Measurements from ENCODE around the gene TBX3.

- TF ChIP-seq CTCF (IDR thresholded peaks at IDR 0.05; ENCODE audit: poor library complexity, severe bottlenecking) (peak; percentile 81), RAD21 (conservative IDR thresholded peaks at IDR 0.05) (peak; percentile 88), POLR2AphosphoS5 (IDR thresholded peaks at IDR 0.05) (no peak), MXI1 (conservative IDR thresholded peaks at IDR 0.05; ENCODE audit: poor library complexity, severe bottlenecking) (no peak), EZH2 (IDR thresholded peaks at IDR 0.05; ENCODE audit: borderline replicate concordance, insufficient read depth, low read length, poor library complexity, severe bottlenecking) (no peak), EP300 (conservative IDR thresholded peaks at IDR 0.05; ENCODE audit: poor library complexity, severe bottlenecking) (no peak), TAF1 (IDR thresholded peaks at IDR 0.05; ENCODE audit: low read depth) (no peak), REST (IDR thresholded peaks at IDR 0.05; ENCODE audit: borderline replicate concordance) (no peak)
Observed at GRCh38 chr12:114668151-114668885, 15.7 kb downstream of the TBX3 start.
